Spleen (tissue), 7 donors: ENCODE results near the gene IQGAP1.

Experiments used
- POLR2A ChIP-seq, 3 donors: fragments of 450-650 bp; IDR thresholded peaks; one replicate each; pipeline ENCODE4 v1.5.1; 2017; ENCODE audit warnings: antibody characterized with exemption in 3 of 3, mild to moderate bottlenecking in 1 of 3
- POLR2AphosphoS5 ChIP-seq, 3 donors: sonication (generic); formaldehyde crosslinking; IDR thresholded peaks; one replicate each; pipeline ENCODE4 v1.5.1; 2017; ENCODE audit warnings: antibody characterized with exemption in 3 of 3
- TF ChIP-seq, protein P1 (sequence below), 11 experiments: fragments of 200-600 bp in 7 of 11; fragments of 450-650 bp in 4 of 11; sonication (generic) in 4 of 11; IDR thresholded peaks in 8 of 11; conservative IDR thresholded peaks in 3 of 11; 1 replicate in 7 of 11; 2 replicates in 4 of 11; pipeline versions ENCODE4 v1.4.0 to v1.8.0; 2016 to 2021; ENCODE audit warnings: antibody characterized with exemption in 11 of 11, inconsistent platforms in 4 of 11, mild to moderate bottlenecking in 1 of 11
- donor health status: DM: no; HTN: no; CAD: no; lungs with moderate emphysema.
- donor health status: DM: no; HTN: no; CAD: no.
- donor health status: DM: no; HTN: no; CAD: no.

DNA sequence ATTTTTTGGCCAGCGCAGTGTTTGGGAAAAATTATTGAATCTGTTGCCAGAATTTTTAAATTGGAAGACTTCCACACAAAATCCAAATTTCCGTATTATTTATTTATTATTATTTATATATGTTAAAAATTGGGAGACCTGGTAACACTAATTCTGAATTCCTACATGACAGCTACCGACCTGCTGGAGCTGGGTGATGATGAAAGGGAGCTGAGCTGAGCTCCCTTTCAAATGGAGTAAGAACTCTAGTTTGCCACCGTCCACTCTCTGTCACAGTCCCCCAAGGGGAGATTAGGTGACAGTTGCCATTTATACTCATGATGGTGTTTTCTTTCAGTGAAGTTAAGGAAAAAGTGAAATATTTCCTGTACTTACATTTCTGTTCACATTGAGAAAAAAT is 143.1 kb downstream of the IQGAP1 start:
- TF ChIP-seq POLR2AphosphoS5 (IDR thresholded peaks at IDR 0.05): no peak
- TF ChIP-seq, protein P1, sequence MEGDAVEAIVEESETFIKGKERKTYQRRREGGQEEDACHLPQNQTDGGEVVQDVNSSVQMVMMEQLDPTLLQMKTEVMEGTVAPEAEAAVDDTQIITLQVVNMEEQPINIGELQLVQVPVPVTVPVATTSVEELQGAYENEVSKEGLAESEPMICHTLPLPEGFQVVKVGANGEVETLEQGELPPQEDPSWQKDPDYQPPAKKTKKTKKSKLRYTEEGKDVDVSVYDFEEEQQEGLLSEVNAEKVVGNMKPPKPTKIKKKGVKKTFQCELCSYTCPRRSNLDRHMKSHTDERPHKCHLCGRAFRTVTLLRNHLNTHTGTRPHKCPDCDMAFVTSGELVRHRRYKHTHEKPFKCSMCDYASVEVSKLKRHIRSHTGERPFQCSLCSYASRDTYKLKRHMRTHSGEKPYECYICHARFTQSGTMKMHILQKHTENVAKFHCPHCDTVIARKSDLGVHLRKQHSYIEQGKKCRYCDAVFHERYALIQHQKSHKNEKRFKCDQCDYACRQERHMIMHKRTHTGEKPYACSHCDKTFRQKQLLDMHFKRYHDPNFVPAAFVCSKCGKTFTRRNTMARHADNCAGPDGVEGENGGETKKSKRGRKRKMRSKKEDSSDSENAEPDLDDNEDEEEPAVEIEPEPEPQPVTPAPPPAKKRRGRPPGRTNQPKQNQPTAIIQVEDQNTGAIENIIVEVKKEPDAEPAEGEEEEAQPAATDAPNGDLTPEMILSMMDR (IDR thresholded peaks at IDR 0.05 in 8 of 11, conservative IDR thresholded peaks at IDR 0.05 in 3 of 11): no peak
- no peak for TF ChIP-seq POLR2A (IDR thresholded peaks at IDR 0.05)
